HEK293 (cell line): ENCODE data around the gene KIFAP3.

Experiments
- ATF2 ChIP-seq: fragments of 450-650 bp; formaldehyde crosslinking; IDR thresholded peaks from 2 replicates; pipeline ENCODE4 v1.5.1; 2016; ENCODE audit warnings: missing biosample characterization, missing genetic modification characterization, low read depth
- CTCF ChIP-seq: fragments of 450-650 bp; formaldehyde crosslinking; IDR thresholded peaks from 2 replicates; pipeline ENCODE4 v1.5.1; 2016; ENCODE audit warnings: missing biosample characterization, missing genetic modification characterization
- KLF1 ChIP-seq: fragments of 450-650 bp; formaldehyde crosslinking; IDR thresholded peaks from 2 replicates; pipeline ENCODE4 v1.5.1; 2016; ENCODE audit warnings: missing biosample characterization, missing genetic modification characterization
- SALL2 ChIP-seq: fragments of 450-650 bp; formaldehyde crosslinking; IDR thresholded peaks from 2 replicates; pipeline ENCODE4 v1.5.0; 2017; ENCODE audit warnings: missing biosample characterization, mild to moderate bottlenecking, missing genetic modification characterization, borderline replicate concordance
- ZNF350 ChIP-seq: fragments of 450-650 bp; formaldehyde crosslinking; IDR thresholded peaks from 2 replicates; pipeline ENCODE4 v1.5.0; 2017; ENCODE audit warnings: missing biosample characterization, mild to moderate bottlenecking, missing genetic modification characterization
- ZNF426 ChIP-seq: fragments of 450-650 bp; formaldehyde crosslinking; IDR thresholded peaks from 2 replicates; pipeline ENCODE4 v1.5.1; 2017; ENCODE audit warnings: missing biosample characterization, missing genetic modification characterization, mild to moderate bottlenecking, inconsistent platforms, moderate library complexity
- ZNF639 ChIP-seq: fragments of 450-650 bp; formaldehyde crosslinking; IDR thresholded peaks from 2 replicates; pipeline ENCODE4 v1.5.1; 2016; ENCODE audit warnings: missing biosample characterization, missing genetic modification characterization
- TF ChIP-seq, protein P1 (sequence below): fragments of 450-650 bp; formaldehyde crosslinking; IDR thresholded peaks from 2 replicates; pipeline ENCODE4 v1.5.1; 2017; ENCODE audit warnings: missing biosample characterization, missing genetic modification characterization
- TF ChIP-seq, protein P2 (sequence below): fragments of 450-650 bp; formaldehyde crosslinking; IDR thresholded peaks from 2 replicates; pipeline ENCODE4 v1.5.1; 2016; ENCODE audit warnings: missing biosample characterization, missing genetic modification characterization

DNA sequence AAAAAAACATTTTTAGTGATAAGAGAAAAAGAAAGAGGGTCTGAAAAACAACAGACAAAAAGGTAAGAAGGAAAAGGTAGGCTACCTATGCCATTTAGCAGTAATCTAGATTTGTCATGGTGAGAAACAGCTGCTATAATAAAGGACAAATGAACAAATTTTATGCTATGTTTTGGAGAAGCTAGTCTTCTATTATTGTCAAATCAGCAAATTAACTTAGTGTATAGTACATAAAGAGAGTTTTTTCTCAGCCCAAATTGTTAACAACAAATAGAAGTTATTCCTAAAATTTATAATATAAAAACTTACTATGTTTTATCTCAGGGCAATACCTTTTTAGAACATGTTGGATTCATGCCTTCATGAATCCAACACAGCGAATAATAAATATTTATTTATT is 88.7 kb downstream of the KIFAP3 start:
- TF ChIP-seq CTCF (no peak), ZNF639 (tag by site-specific recombination) (no peak), SALL2 (tag by site-specific recombination) (no peak), KLF1 (no peak), ZNF426 (no peak), ATF2 (tag by site-specific recombination) (no peak), ZNF350 (tag by site-specific recombination) (no peak)
- TF ChIP-seq, protein P1, sequence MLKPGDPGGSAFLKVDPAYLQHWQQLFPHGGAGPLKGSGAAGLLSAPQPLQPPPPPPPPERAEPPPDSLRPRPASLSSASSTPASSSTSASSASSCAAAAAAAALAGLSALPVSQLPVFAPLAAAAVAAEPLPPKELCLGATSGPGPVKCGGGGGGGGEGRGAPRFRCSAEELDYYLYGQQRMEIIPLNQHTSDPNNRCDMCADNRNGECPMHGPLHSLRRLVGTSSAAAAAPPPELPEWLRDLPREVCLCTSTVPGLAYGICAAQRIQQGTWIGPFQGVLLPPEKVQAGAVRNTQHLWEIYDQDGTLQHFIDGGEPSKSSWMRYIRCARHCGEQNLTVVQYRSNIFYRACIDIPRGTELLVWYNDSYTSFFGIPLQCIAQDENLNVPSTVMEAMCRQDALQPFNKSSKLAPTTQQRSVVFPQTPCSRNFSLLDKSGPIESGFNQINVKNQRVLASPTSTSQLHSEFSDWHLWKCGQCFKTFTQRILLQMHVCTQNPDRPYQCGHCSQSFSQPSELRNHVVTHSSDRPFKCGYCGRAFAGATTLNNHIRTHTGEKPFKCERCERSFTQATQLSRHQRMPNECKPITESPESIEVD (tag by site-specific recombination), result no peak
- TF ChIP-seq, protein P2, sequence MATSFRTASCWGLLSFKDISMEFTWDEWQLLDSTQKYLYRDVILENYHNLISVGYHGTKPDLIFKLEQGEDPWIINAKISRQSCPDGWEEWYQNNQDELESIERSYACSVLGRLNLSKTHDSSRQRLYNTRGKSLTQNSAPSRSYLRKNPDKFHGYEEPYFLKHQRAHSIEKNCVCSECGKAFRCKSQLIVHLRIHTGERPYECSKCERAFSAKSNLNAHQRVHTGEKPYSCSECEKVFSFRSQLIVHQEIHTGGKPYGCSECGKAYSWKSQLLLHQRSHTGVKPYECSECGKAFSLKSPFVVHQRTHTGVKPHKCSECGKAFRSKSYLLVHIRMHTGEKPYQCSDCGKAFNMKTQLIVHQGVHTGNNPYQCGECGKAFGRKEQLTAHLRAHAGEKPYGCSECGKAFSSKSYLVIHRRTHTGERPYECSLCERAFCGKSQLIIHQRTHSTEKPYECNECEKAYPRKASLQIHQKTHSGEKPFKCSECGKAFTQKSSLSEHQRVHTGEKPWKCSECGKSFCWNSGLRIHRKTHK (tag by site-specific recombination), result no peak
